HG03097 (cell line): Measurements from ENCODE around the gene ASTN2.
"Not testable (repeated sequence)": the region's sequence is repeated elsewhere in the genome, so short reads cannot be mapped to it uniquely, and the experiment has no call there.

Experiments used
- ATAC-seq: cut with Tn5 transposase; IDR thresholded peaks from one replicate; pipeline ENCODE4 v1.9.1; 2021; ENCODE audit not compliant: unreplicated experiment, low FRiP score

The ASTN2 gene

DNA sequence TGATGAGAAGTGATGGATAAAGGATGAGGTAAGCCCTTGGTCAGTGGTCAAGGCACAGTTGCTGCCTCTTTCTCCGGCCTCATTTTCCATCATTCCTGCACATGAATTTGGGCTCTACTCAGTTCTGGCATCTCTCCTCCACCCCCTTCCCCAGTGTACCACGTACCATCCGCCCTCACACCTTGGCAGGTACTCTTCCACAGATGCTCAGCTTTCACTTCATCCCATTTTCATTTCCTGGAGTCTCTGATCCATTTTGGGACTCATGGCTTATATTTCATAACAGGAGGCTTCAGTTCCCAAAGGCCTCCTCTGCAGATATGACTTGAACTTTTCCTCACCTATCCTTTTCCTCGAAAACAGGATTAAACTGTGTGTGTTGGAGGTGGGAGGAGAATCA, 326.7 kb downstream of the ASTN2 start:
- no peak for ATAC-seq

DNA sequence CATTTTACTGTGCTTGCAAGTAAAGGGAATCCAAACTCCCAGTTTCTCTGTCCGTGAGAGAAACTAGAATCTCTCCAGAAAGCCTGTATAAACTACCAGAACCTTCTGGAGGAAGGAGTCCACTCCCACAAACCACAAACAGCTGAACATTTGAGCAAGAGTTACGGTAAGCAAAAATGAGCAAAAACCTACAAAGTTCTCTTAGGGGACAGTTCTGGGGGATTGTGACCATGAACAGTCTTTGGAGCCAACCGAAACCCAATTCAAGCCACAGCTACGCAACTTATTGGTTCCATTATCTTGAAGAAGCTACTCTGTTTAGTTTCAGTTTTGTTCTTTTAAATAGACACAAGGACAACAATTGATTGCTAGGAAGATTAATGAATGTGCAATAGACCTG, 330.6 kb downstream of the ASTN2 start:
- ATAC-seq = no peak

DNA sequence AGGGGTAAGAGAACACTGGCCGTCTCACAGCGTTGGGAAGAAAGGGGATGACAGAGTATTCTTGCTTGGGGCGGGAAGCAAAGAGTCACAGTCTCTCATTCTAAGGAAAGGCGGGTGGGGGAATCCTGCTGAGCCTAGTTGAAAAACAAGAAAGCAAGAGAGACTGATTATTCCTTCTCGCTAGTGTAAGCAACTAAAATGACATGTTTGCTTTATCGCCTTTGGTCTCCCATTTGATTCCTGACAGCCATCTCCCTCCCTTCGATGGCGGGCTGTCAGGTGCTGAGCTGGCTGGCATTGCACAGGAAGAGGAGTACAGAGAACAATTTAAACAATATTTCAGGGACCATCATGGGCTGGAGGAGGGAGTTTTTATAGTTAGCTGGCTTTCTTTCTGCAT, 331.3 kb downstream of the ASTN2 start:
- no peak for ATAC-seq

DNA sequence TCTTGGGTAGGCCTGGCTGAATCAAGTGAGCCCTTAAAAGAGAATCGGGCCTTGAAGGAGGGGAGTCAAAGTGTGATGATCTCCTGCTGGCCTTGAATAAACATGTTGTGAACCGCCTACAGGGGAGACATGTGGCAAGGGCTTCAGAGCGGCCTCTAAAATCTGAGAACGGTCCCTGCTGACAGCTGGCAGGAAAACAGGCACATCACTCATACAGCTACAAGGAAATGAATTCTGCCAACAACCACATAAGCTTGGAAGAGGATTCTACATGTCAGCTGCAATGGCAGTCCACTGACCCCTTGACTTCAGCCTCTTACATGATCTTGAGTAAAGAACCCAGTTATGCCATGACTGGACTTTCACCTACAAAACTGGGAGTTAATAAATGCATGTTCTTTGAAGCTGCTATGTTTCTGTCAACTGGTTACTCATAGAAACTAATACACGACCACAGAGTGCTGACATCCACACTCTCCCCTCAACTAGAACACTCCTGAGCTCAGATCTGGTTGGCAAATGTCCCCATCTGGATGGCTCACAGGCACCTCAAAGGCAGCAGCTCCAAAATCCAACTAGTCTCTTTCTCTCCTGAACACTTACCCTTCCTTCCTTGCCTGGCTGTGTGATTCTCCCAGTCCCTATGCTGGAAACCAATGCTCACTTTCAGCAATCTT, 333.1 kb downstream of the ASTN2 start:
- no peak for ATAC-seq

DNA sequence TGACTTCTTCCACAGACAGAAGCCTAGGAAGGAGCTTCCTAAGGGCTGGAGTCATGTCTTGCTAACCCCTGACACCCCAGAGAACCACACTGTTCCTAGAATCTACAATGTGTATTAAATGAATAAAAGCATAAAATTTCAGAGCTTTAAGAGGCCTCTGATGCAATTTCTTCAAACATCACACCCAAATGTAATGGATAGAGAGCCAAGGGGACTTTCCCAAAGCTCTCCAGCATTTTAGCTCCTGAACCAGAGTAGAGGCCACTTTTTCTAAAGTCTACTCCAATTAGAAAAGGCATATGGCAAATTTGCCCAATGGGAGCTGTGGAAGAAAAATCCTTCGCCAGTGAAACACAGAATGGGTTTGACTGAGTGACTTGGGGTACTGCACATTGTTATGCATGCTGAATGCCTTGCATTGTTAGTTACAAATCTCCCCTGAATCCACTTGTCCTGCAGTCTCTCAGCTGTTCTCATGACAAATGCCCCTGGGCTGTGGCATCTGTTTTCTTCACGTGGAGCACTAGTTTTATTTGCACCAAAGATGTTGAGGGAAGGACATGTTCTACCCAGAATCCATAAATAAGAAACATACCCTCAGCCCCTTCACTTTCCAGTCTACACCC, 334.0 kb downstream of the ASTN2 start:
- no peak for ATAC-seq

DNA sequence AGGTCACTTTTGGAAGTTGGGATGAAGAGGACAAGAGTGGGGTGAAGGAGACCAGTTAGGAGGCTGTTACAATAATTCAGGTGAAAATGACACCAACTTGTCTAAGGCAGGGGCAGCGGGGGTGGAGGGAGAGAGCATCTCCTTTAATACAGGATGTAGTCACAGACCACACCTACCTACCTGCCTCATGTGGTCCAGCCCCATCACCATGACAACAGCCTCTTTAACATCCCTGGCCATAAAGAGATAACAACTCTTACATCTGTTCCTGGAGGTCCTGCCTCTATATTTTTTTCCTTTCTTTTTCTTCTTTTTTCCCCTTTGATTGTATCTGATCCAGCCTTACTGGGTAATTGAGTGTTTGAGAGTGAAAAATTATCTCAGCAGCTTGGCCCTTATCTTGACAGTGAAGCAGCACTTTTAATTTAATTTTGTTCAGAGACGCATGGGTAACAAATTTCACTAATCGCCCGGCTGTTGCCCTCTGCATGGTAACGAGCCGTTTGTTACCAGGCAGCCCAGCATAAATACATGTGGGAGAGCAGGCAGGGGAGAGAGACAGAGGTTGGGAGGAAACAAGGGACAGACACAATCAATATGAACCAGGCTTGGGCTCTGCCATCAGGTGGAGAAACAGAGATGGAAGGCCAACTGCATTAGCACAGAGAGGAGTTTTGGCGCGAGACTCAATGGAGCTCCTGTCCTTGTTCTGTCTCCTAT, 338.1 kb downstream of the ASTN2 start:
- no peak for ATAC-seq

DNA sequence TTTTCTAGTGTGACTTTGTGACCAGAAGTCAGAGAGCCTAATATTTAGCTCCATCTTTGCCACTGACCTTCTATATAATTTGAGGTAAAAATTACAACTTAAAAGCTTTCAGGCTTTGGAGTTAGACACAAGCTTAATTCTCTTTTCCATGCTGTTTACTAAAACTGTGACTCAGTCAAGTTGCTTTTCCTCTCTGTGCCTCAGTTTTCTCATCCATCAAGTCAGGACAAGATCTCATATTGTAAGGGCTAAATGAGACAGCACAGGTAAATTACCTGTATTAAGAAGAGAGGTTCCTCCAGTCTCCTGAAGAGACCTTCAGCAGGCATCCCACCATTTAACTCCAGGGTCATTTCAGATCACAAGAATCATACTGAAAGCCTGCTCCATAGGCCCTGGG, 339.2 kb downstream of the ASTN2 start:
- ATAC-seq = no peak

DNA sequence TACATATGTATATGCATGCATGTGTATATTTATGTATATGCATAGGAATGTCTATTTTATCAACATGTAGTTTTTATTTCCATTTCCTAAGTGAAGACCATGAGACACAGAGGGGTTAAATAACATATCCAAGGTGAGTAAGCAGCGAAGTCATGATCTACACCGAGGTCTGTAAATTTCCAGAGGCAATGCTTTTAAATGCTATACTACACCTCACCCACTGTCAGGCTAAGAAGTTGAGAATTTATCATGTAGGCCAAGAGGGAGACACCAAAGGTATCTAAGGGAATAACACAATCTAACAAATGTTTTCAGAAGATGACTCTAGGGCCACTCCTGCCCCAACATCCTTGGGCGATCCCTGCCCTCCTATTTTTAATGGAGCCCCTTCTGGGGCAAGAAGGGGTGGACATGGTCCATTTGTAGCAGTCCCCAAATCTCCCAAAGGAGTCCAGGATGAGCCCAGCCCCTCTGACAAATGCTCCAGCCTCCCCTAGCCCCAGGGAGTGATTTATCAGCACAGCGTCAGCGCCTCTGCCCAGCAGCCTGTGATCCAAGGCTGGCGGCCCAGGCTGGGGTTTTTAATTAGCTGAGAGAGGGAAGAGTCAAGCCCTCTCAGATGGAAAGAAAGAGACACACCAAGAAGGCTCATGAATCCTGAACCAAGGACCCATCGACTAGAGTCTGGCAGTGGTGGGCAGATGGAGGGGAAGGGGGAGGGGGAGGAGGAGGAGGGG, 339.9 kb downstream of the ASTN2 start:
- ATAC-seq = no peak

DNA sequence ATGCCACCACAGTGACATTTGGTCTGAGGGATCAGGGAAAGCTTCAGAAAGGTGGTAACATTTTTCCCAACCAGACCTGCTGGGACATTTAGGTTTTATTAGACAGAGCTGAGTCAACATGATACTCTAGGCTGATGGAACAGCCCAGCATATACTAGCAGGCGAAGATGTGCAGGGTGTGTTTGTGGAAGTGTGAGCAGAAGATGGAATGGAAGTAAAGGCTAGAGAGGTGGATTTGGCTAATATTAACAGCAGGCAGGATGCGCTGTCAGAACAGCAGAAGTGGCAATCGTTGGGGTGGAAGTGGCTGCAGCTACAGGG, 340.6 kb downstream of the ASTN2 start:
- no peak for ATAC-seq

DNA sequence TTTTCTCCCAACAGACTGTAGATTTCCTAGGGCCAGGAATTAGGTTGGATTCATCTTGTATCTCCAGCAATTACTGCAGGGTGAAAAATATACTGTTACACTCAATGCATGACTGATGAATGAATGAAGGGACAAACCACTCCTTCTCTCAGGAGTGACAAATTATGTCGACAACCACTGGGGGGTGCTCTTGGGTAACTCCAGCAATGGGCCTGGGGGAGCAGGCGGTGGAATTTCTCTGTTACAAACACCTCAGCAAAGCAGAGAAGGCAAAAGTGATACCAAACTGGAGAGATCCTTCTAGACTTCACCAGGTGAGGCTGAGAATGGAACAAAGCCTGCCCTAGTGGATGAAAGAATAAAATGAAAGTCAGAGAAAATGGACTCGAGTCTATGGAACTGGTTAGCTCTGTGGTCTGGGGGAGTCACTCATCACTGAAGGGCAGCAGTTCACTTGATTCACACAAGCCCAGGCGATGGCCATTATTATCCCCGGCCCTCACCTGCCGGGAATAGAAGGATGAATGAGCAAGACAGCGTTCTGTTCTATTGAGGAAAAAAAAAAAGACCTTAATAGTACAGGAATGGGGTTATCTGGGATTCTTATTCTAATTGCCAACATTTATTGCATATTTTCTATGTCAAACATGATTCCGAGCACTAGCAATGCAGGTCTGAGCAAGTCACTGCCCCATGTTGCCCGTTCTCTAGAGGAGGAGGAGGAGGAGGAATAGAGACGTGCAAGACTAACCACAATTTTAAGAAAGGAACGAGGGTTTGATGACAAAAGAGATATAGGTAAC, 341.1 kb downstream of the ASTN2 start:
- no peak for ATAC-seq

DNA sequence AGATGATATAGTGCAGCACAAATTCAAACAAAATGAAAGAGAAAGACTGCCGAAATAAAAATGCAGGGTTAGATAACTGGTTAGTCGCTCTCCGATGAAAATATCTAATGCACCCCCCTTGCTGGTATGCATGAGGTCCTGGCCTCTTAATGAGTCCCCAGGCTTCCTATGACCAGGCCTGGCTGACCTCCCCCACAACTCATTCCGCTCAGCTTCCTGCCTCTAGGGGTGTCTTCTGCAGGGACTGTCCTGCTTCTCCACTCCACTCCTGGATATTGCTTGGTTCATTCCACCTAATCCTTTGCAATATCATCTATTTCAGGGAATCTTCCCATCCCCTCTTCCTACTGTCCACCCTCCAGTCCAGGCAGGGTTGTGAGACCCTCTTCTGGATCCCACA, 341.8 kb downstream of the ASTN2 start:
- ATAC-seq = no peak

DNA sequence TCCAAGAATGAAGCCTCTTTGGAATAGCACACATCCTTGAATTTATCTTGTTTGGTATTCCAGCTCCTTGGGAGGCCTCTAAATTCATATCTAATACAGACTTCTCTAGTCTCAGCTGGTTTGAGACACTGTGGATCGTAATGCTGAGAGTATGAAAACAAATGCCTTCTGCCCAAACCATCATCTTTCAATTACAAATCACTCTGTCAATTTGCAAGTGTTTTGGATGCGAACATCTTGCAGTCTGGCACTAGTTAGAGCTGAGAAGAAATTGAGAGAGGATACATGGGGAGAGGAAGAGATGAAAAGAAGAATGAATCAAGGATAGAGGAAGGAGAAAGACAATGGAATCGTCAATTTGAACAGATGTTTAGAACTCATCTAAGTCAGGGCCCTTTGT, 342.6 kb downstream of the ASTN2 start:
- ATAC-seq = no peak

DNA sequence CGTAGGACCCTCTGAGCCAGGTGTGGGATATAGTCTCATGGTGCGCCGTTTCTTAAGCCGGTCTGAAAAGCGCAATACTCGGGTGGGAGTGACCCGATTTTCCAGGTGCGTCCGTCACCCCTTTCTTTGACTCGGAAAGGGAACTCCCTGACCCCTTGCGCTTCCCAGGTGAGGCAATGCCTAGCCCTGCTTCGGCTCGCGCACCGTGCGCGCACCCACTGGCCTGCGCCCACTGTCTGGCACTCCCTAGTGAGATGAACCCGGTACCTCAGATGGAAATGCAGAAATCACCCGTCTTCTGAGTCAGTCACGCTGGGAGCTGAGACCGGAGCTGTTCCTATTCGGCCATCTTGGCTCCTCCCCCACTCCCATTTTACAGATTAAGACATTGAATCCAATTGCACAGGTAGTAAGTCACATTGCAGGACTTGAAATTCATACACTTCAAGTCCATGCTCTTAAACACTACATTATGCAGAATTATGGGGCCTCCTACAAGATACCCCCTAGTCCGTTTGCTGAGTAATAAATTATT, 343.1 kb downstream of the ASTN2 start:
- ATAC-seq = not testable (repeated sequence)

DNA sequence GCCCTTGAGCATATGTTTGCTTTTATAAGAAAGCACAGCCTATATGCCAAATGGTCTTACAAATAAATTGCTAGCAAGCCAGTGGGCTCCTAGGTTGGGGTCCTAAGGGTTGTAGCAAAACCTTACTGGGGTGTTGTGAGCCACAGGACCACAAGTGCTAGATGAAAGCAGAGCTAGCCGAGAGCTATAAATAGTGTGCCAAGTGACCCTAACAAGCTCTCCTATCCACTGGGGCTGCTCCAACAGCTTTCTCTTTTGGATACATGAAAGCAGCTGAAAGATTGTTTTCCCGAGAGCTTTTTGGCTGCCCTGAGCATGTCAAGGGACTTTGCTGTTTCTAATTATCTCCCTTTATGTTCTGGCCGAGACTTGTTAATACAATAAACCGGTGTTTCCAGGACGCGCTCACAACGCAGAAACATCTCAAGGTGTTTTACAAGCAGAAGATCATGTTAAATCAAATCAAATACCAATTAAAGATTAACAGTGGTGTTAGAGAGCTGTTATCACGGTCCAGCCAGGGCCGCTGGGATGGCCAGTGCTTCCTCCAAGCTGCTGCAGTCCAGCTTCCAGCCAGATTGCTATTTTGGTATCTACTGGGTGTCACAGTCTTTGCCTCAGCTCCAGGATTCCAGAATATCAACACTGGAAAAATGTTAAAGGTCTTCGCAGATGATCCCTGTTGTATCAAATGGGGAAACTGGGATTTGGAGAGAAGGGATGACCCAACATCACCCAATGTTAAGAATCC, 351.0 kb downstream of the ASTN2 start:
- ATAC-seq = no peak

DNA sequence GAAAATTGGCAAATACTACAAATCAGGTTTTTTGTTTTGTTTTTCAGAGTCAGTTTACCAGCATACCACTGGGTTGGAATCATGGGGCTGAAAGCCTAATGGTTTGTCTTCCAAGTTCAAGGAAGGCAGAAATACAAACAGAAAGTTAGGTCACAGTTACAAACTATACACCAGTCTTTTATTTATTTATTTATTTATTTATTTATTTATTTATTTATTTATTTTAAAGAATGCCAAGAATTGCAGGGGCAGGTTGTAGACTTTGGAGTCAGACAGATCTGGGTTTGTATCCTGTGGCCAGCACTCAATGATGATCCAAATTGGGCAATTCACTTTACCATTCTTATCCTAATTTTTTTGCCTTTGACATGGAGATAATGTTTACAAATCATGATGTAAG, 353.9 kb downstream of the ASTN2 start:
- ATAC-seq = no peak

DNA sequence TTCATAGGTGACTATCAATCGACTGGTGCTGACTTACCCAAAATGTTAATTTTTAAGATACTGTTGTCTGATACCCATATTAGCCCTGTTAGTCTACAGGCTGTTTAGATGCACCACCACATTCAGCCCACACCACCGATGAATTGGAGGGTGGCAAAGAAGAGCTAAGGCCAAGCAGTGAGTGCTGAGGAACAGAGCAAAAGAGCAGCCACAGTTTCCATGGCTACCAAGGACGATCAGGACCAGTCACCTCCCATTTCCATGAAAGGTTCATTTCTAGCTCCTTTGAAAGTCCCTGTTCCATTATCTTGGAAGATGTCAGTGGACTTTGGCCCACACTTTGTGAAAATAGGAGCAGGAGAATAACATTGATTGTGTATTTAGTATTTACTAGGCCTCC, 364.9 kb downstream of the ASTN2 start:
- no peak for ATAC-seq

DNA sequence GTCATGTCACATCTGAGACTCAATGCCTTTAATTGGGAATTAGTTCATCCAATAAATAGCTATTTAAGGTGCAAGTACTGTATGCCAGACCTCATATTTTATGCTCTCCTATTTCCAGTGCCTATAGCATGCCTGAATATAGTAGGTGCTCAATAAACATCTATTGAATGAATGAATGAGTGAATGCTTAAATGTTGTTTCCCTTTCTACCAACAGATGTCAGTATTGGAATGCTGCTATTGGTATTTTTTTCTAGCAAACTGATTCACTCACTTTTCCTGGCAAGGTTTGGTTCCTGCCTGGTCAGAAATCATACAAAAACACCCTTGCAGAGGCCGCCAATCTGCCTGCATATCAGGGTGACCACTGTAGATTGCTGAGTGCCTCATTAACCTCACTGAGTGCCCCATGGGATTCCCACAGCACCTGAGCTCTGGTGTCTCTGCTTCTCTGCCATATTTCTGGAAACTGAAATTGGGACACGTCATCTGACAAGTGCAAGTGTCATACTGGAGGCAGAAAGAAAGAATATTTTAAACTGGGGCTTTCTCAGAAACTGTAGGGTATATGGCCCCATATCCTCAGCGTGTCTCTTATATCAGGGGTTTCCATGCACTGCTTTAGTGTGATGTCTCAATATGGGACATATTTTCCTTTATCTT, 368.1 kb downstream of the ASTN2 start:
- ATAC-seq = no peak

DNA sequence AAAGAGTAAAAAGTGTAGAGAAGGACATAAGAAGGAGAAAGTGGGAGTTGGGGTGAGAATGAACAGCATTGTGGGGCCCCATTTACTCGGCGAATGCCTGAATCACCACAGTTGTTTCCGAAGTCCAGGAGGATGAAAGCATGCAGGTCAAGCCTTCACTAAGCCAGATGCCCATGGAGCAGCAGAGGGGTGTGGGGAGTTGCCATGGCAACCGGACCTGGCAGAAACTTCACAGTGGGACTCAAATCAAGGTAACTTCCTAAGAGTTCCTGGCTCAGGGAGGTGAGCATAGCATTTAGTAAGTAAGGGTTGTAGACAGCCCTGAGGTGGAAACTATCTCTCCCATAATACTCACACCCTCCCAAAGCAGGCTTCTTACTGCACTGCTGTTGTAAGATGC, 370.6 kb downstream of the ASTN2 start:
- no peak for ATAC-seq

DNA sequence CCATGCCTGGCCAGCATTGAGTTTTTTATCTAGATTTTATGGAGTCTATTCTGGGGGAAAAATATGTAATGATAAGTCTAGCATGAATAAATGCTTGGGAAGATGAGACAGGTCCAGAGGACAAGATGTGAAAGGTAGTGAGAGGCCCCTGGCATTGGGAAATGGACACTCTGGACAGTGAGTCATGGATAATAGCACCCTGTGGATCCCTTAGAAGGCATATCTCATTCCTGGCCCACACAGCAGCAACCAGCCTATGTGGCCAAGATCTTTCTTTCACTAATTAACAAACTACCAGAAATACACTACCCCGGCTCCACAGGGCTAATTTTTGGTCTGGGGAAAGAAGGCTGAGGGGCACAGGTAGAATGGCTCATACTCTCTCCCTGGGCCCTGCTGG, 371.7 kb downstream of the ASTN2 start:
- ATAC-seq = no peak
